Posterior vena cava (tissue), 2 donors: Measurements from ENCODE around the gene CNGA1. TPM values are rescaled to one million over a fixed set of nuclear protein-coding genes. Genes with fewer than 3 reads are reported as not detected.
A peak's percentile ranks its signal among the peaks of the same experiment; 100 is the strongest.
"Not testable (repeated sequence)": the region's sequence is repeated elsewhere in the genome, so short reads cannot be mapped to it uniquely, and the experiment has no call there.

Source experiments
- DNase-seq: peaks from one replicate; pipeline ENCODE4 v3.0.0-alpha.2; 2020; ENCODE audit warnings: low spot score
- intact Hi-C, 2 donors: fragments of 100-400 bp; cut with DNase I; formaldehyde crosslinking; loops; one replicate each; pipeline versions ENCODE4 v1.14.1 to v1.14.2; 2022 to 2023
- total RNA-seq, 2 donors: library from RNA; stranded (reverse); fragmentation: NEBNext Ultra II Directional; extraction: Animal tissue kit (Norgen Biotek cat#: 25700); gene quantifications; one replicate each; pipeline ENCODE4 v1.2.1, GENCODE V29; 2021
- donor health status: DM: yes; HTN: yes; CAD: no.
- donor health status: DM: yes; HTN: yes; CAD: no.

The CNGA1 gene
- total RNA-seq, 2 donors from 2014 or later, result 0.57 to 0.60 TPM

- DNase-seq, result no peak
- intact Hi-C loops, result no loop called here
Observed at GRCh38 chr4:48032721-48033120, 16.2 kb upstream of the CNGA1 start.

- no peak for DNase-seq
- intact Hi-C loops, result no loop called here
Observed at GRCh38 chr4:48031802-48032525, 15.5 kb upstream of the CNGA1 start.

GRCh38 chr4:48030470-48030869, 14.0 kb upstream of the CNGA1 start:
- intact Hi-C loops, result no loop called here
- DNase-seq, result no peak

GRCh38 chr4:48028696-48029095, 12.2 kb upstream of the CNGA1 start:
- intact Hi-C loops, result no loop called here

GRCh38 chr4:48027653-48028052, 11.2 kb upstream of the CNGA1 start:
- no peak for DNase-seq
- intact Hi-C loops, result no loop called here

More at GRCh38 chr4:48028696-48029095, 12.2 kb upstream of the CNGA1 start:
- no peak for DNase-seq

- DNase-seq, result no peak
- intact Hi-C loops, result no loop called here
Observed at GRCh38 chr4:48025005-48025404, 8.5 kb upstream of the CNGA1 start.

- intact Hi-C loops, result no loop called here
- DNase-seq, result no peak
Observed at GRCh38 chr4:48024522-48024921, 8.0 kb upstream of the CNGA1 start.

- intact Hi-C loops, result no loop called here
- no peak for DNase-seq
Observed at GRCh38 chr4:48022192-48022799, 5.8 kb upstream of the CNGA1 start.

GRCh38 chr4:48021100-48021499, 4.6 kb upstream of the CNGA1 start:
- intact Hi-C loops, result no loop called here
- DNase-seq, result no peak

GRCh38 chr4:48018112-48018511, 1.6 kb upstream of the CNGA1 start:
- intact Hi-C loops, result loop anchor here in 1 of 2 donors (10.0 kb wide), 1 partner anchor 67 kb away; no protein-coding TSS in a partner anchor
- no peak for DNase-seq

GRCh38 chr4:48017108-48017571, 659 bp upstream of the CNGA1 start:
- intact Hi-C loops, result loop anchor here in 1 of 2 donors (10.0 kb wide), 1 partner anchor 68 kb away; no protein-coding TSS in a partner anchor
- DNase-seq, result peak; percentile 87

- no peak for DNase-seq
- intact Hi-C loops, result loop anchor here in 1 of 2 donors (10.0 kb wide), 1 partner anchor 69 kb away; no protein-coding TSS in a partner anchor
Observed at GRCh38 chr4:48015678-48016077, 803 bp downstream of the CNGA1 start.

- no peak for DNase-seq
- intact Hi-C loops, result loop anchor here in 1 of 2 donors (10.0 kb wide), 1 partner anchor 70 kb away; no protein-coding TSS in a partner anchor
Observed at GRCh38 chr4:48015216-48015615, 1.3 kb downstream of the CNGA1 start.

GRCh38 chr4:48012824-48013223, 3.7 kb downstream of the CNGA1 start:
- intact Hi-C loops, result loop anchor here in 1 of 2 donors (10.0 kb wide), 1 partner anchor 72 kb away; no protein-coding TSS in a partner anchor
- DNase-seq, result no peak

- intact Hi-C loops, result loop anchor here in 1 of 2 donors (10.0 kb wide), 1 partner anchor 73 kb away; no protein-coding TSS in a partner anchor
- no peak for DNase-seq
Observed at GRCh38 chr4:48011722-48012121, 4.8 kb downstream of the CNGA1 start.

- not testable (repeated sequence) for DNase-seq
- intact Hi-C loops, result loop anchor here in 1 of 2 donors (10.0 kb wide), 1 partner anchor 74 kb away; no protein-coding TSS in a partner anchor
Observed at GRCh38 chr4:48010906-48011305, 5.6 kb downstream of the CNGA1 start.

- no peak for DNase-seq
- intact Hi-C loops, result loop anchor here in 1 of 2 donors (10.0 kb wide), 1 partner anchor 77 kb away; no protein-coding TSS in a partner anchor
Observed at GRCh38 chr4:48008021-48008596, 8.4 kb downstream of the CNGA1 start.

GRCh38 chr4:48005781-48006180, 10.7 kb downstream of the CNGA1 start:
- DNase-seq, result no peak
- intact Hi-C loops, result loop anchor here in 1 of 2 donors (10.0 kb wide), 1 partner anchor 79 kb away; no protein-coding TSS in a partner anchor

- DNase-seq, result not testable (repeated sequence)
- intact Hi-C loops, result loop anchor here in 1 of 2 donors (10.0 kb wide), 1 partner anchor 81 kb away; no protein-coding TSS in a partner anchor
Observed at GRCh38 chr4:48003568-48003967, 12.9 kb downstream of the CNGA1 start.

GRCh38 chr4:48002267-48002666, 14.2 kb downstream of the CNGA1 start:
- no peak for DNase-seq
- intact Hi-C loops, result loop anchor here in 1 of 2 donors (10.0 kb wide), 1 partner anchor 83 kb away; no protein-coding TSS in a partner anchor
